B cell (primary cell): ENCODE measurements around the gene NBEA. TPM values are rescaled to one million over a fixed set of nuclear protein-coding genes. Genes with fewer than 3 reads are reported as not detected.

ENCODE experiments used
- ATAC-seq: fragments of 200-7000 bp; cut with Tn5 transposase; one replicate; pipeline ENCODE4 v1.10.0; 2021; ENCODE audit warnings: low read depth, mild to moderate bottlenecking, moderate number of reproducible peaks, moderate library complexity
- CTCF ChIA-PET: fragments of 350-600 bp; sonication (Branson Sonifier 250); formaldehyde crosslinking; loops from one replicate; lab custom pipeline; 2021; ENCODE audit warnings: antibody characterized with exemption, inconsistent platforms; lab: Charles Lee
- POLR2A ChIA-PET: fragments of 350-600 bp; sonication (Branson Sonifier 250); formaldehyde crosslinking; loops from one replicate; lab custom pipeline; 2021; ENCODE audit warnings: antibody characterized with exemption; lab: Charles Lee
- DNase-seq: peaks from one replicate; pipeline ENCODE4 v3.0.0; 2013
- H2AFZ ChIP-seq: 2 replicates; pipeline ENCODE4 v1.6.1; 2012; ENCODE audit warnings: mild to moderate bottlenecking, low read depth, low read length; ENCODE audit not compliant: insufficient read depth, poor library complexity, severe bottlenecking
- H3K27ac ChIP-seq, 2 donors: 1 replicate in 1 of 2; 2 replicates in 1 of 2; pipeline ENCODE4 v1.5.1; 2012 to 2013; ENCODE audit warnings: low read length in 2 of 2, mild to moderate bottlenecking in 2 of 2, moderate library complexity in 1 of 2
- H3K27me3 ChIP-seq, 4 experiments: fragments of 200-600 bp in 1 of 4; sonication (generic) in 1 of 4; replicated peaks in 1 of 4; 1 replicate in 2 of 4; 2 replicates in 2 of 4; pipeline versions ENCODE4 v1.6.1 to v1.7.0; 2013 to 2016; ENCODE audit warnings: low read length in 3 of 4, mild to moderate bottlenecking in 2 of 4, mixed read lengths in 1 of 4, moderate library complexity in 1 of 4; ENCODE audit not compliant: insufficient read depth in 4 of 4, control insufficient read depth in 3 of 4; ENCODE audit errors: control extremely low read depth in 1 of 4
- H3K36me3 ChIP-seq, 2 experiments: replicated peaks in 1 of 2; 1 replicate in 1 of 2; 2 replicates in 1 of 2; pipeline versions ENCODE4 v1.6.1 to v1.7.1; 2013; ENCODE audit warnings: low read length in 1 of 2; ENCODE audit not compliant: insufficient read depth in 2 of 2, control insufficient read depth in 1 of 2; ENCODE audit errors: control extremely low read depth in 1 of 2, extremely low read depth in 1 of 2
- H3K4me1 ChIP-seq, 2 donors: fragments of 200-600 bp in 1 of 2; sonication (generic) in 1 of 2; 1 replicate in 1 of 2; 2 replicates in 1 of 2; pipeline versions ENCODE4 v1.5.1 to v1.6.1; 2013 to 2017; ENCODE audit warnings: low read length in 2 of 2; ENCODE audit not compliant: control insufficient read depth in 2 of 2, insufficient read depth in 2 of 2
- H3K4me2 ChIP-seq: replicated peaks from 2 replicates; pipeline ENCODE3; 2012; ENCODE audit warnings: mild to moderate bottlenecking, low read depth, low read length; ENCODE audit not compliant: poor library complexity, severe bottlenecking
- H3K4me3 ChIP-seq, 5 experiments: fragments of 200-600 bp in 1 of 5; sonication (generic) in 1 of 5; 1 replicate in 3 of 5; 2 replicates in 2 of 5; pipeline versions ENCODE4 v1.5.1 to v1.7.0; 2011 to 2016; ENCODE audit warnings: low read length in 4 of 5, mild to moderate bottlenecking in 4 of 5, low read depth in 2 of 5, control low read depth in 1 of 5, moderate library complexity in 1 of 5; ENCODE audit not compliant: insufficient read depth in 1 of 5; ENCODE audit errors: control extremely low read depth in 1 of 5, extremely low read depth in 1 of 5
- H3K79me2 ChIP-seq: fragments of 200-600 bp; sonication (generic); one replicate; pipeline ENCODE4 v1.6.0; 2016; ENCODE audit warnings: low read length; ENCODE audit not compliant: control insufficient read depth, insufficient read depth
- H3K9ac ChIP-seq: fragments of 200-600 bp; sonication (generic); 2 replicates; pipeline ENCODE4 v1.6.1; 2017; ENCODE audit warnings: mild to moderate bottlenecking, low read length, moderate library complexity
- H3K9me3 ChIP-seq, 3 donors: one replicate each; pipeline versions ENCODE4 v1.6.1 to v1.7.1; 2013; ENCODE audit warnings: low read length in 2 of 3; ENCODE audit not compliant: control insufficient read depth in 2 of 3, insufficient read depth in 1 of 3; ENCODE audit errors: control extremely low read depth in 1 of 3
- H4K20me1 ChIP-seq: 2 replicates; pipeline ENCODE4 v1.6.0; 2012; ENCODE audit warnings: mild to moderate bottlenecking, low read length; ENCODE audit not compliant: insufficient read depth, control insufficient read depth, poor library complexity, severe bottlenecking
- H3K27ac Mint-ChIP-seq: one replicate; pipeline ENCODE4 v1.8.0; 2021; ENCODE audit warnings: mixed read lengths
- H3K27me3 Mint-ChIP-seq: one replicate; pipeline ENCODE4 v1.8.0; 2021; ENCODE audit warnings: mixed read lengths
- H3K4me1 Mint-ChIP-seq: one replicate; pipeline ENCODE4 v1.8.0; 2021; ENCODE audit warnings: mixed read lengths
- H3K4me3 Mint-ChIP-seq: one replicate; pipeline ENCODE4 v1.8.0; 2021; ENCODE audit warnings: mixed read lengths
- H3K9me3 Mint-ChIP-seq: one replicate; pipeline ENCODE4 v1.8.0; 2022; ENCODE audit warnings: mixed read lengths; ENCODE audit not compliant: insufficient read depth
- EZH2 ChIP-seq: IDR thresholded peaks from 2 replicates; pipeline ENCODE4 v1.6.1; 2012; ENCODE audit warnings: borderline replicate concordance, low read depth, mild to moderate bottlenecking, moderate library complexity, low read length; ENCODE audit not compliant: insufficient read depth, poor library complexity, severe bottlenecking
- WGBS: methylation state at CpG from one replicate; pipeline ENCODE4 v1.1.5; 2013; ENCODE audit warnings: missing lambda C conversion rate; ENCODE audit not compliant: insufficient coverage; 5-methylcytosine and 5-hydroxymethylcytosine counted together
- intact Hi-C: fragments of 100-400 bp; cut with micrococcal nuclease; formaldehyde crosslinking; loops from one replicate; pipeline ENCODE4 v1.10.0; 2022
- polyA plus RNA-seq: library from polyadenylated mRNA; depleted of rRNA; stranded (reverse); fragments of >200 nt; gene quantifications from 2 replicates; pipeline ENCODE4 v1.2.3, GENCODE V29; 2012
- total RNA-seq, 2 donors: library from RNA; stranded (reverse); fragments of 120-200 nt in 1 of 2; gene quantifications; 1 replicate in 1 of 2; 2 replicates in 1 of 2; pipeline versions ENCODE4 v1.2.3 to v1.2.4, GENCODE V29; 2013 to 2022
- TF ChIP-seq, protein P1 (sequence below): fragments of 200-600 bp; IDR thresholded peaks from one replicate; pipeline ENCODE4 v1.8.0; 2022; ENCODE audit warnings: antibody characterized with exemption, mild to moderate bottlenecking

The NBEA gene
- total and polyA plus RNA-seq, 2 donors (not counting 1 experiment from before 2014, with no cell fraction given) = 1.5 to 10.7 TPM

DNA sequence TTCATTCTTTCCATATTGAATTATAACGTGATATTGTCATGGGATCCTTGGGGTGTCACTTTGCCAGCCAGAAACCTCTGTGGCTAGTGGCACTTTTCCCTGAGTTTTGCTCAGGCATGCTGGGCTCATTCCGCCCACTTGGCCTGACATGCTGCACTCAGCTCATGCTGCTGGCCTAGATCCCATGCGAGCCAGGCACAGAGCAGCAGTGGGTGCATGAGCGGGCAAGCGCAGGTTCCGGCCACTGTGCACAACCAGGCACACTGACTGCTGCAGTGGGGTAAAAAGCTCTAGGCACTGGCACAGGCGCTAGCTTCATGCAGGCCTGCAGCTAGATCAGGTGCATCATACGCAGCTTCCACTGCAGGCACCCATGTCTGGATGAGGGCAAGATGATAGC is 313.2 kb downstream of the NBEA start:
- TF ChIP-seq, protein P1, sequence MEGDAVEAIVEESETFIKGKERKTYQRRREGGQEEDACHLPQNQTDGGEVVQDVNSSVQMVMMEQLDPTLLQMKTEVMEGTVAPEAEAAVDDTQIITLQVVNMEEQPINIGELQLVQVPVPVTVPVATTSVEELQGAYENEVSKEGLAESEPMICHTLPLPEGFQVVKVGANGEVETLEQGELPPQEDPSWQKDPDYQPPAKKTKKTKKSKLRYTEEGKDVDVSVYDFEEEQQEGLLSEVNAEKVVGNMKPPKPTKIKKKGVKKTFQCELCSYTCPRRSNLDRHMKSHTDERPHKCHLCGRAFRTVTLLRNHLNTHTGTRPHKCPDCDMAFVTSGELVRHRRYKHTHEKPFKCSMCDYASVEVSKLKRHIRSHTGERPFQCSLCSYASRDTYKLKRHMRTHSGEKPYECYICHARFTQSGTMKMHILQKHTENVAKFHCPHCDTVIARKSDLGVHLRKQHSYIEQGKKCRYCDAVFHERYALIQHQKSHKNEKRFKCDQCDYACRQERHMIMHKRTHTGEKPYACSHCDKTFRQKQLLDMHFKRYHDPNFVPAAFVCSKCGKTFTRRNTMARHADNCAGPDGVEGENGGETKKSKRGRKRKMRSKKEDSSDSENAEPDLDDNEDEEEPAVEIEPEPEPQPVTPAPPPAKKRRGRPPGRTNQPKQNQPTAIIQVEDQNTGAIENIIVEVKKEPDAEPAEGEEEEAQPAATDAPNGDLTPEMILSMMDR = no peak
- TF ChIP-seq EZH2 = no peak
- no peak overlapping the region for H3K4me2 ChIP-seq
- intact Hi-C loops = no loop called here
- H3K9ac ChIP-seq = no peak overlapping the region
- H3K79me2 ChIP-seq = no peaks in the 10 kb centered on the region
- CTCF ChIA-PET = no interaction called here
- H3K9me3 Mint-ChIP-seq = peaks cover 2% of the 10 kb centered on the region
- no peak overlapping the region for H3K4me3 ChIP-seq
- H3K27ac ChIP-seq = no peak overlapping the region
- H3K4me3 Mint-ChIP-seq = no peak overlapping the region
- no peaks in the 10 kb centered on the region for H3K27me3 ChIP-seq
- H3K27me3 Mint-ChIP-seq = no peaks in the 10 kb centered on the region
- WGBS = 100% methylated on average over 8 of the region's 8 CpGs
- no peaks in the 10 kb centered on the region for H3K36me3 ChIP-seq
- DNase-seq (no peak), ATAC-seq (no peak)
- H3K9me3 ChIP-seq = peaks cover 0 to 19% (median 0%) of the 10 kb centered on the region in 3 donors
- H4K20me1 ChIP-seq = no peaks in the 10 kb centered on the region
- H3K4me1 ChIP-seq = no peaks in the 10 kb centered on the region
- no peak overlapping the region for H3K27ac Mint-ChIP-seq
- peaks cover 13% of the 10 kb centered on the region for H3K4me1 Mint-ChIP-seq
- H2AFZ ChIP-seq = no peak overlapping the region
- POLR2A ChIA-PET = no interaction called here

DNA sequence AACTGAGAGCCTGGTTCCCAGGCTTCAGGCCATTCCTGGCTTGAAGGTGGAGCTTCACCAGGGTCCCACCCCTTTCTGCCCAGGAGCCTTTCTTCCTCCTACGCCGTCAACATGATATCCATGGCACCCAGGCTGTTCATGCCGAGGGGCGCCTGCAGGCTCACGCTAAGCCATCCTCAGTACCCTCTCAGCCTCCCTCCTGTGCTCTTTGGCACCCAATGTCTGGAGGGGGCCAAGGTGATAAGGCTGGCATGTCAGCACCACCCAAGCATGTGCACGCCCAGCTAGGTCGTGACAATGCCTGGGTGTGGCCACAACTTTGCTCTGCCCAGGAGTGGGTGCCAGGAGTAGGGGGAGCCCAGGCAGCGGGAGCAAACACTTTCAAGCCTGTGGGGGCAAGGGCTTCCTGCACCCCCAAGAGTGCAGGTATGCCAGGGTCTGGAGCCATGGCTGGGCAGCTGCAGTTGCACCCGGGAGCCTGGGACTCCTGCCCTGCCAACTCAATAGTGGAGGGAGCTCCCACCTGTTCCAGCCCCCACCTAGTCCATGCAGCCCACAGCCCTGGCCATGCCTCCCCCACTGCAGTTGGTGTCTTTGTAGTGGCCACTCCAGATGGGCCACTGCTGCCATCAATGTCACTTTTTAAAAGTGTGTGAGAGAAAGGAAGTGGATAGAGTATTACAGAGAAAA is 314.5 kb downstream of the NBEA start:
- H3K4me2 ChIP-seq = no peak overlapping the region
- H3K79me2 ChIP-seq = no peaks in the 10 kb centered on the region
- no peak for TF ChIP-seq EZH2
- TF ChIP-seq, protein P1 = no peak
- H2AFZ ChIP-seq = no peak overlapping the region
- no peaks in the 10 kb centered on the region for H3K4me1 ChIP-seq
- no peaks in the 10 kb centered on the region for H4K20me1 ChIP-seq
- DNase-seq = no peak
- Mint-ChIP-seq H3K4me1 (peaks cover 13% of the 10 kb centered on the region), H3K9me3 (peaks cover 2% of the 10 kb centered on the region), H3K27me3 (no peaks in the 10 kb centered on the region), H3K27ac (no peak overlapping the region), H3K4me3 (no peak overlapping the region)
- H3K4me3 ChIP-seq = no peak overlapping the region
- ChIA-PET CTCF (no interaction called here), POLR2A (no interaction called here)
- H3K27ac ChIP-seq = no peak overlapping the region
- no peaks in the 10 kb centered on the region for H3K36me3 ChIP-seq
- no peaks in the 10 kb centered on the region for H3K27me3 ChIP-seq
- no peak for ATAC-seq
- H3K9me3 ChIP-seq = peaks cover 0 to 19% (median 0%) of the 10 kb centered on the region in 3 donors
- intact Hi-C loops = no loop called here
- WGBS = 97% methylated on average over 8 of the region's 9 CpGs
- no peak overlapping the region for H3K9ac ChIP-seq
